ENCODE data around the gene DNAJC18.
A peak's percentile ranks its signal among the peaks of the same experiment; 100 is the strongest.
"Not testable (repeated sequence)": the region's sequence is repeated elsewhere in the genome, so short reads cannot be mapped to it uniquely, and the experiment has no call there.

DNAJC18 gene

DNA sequence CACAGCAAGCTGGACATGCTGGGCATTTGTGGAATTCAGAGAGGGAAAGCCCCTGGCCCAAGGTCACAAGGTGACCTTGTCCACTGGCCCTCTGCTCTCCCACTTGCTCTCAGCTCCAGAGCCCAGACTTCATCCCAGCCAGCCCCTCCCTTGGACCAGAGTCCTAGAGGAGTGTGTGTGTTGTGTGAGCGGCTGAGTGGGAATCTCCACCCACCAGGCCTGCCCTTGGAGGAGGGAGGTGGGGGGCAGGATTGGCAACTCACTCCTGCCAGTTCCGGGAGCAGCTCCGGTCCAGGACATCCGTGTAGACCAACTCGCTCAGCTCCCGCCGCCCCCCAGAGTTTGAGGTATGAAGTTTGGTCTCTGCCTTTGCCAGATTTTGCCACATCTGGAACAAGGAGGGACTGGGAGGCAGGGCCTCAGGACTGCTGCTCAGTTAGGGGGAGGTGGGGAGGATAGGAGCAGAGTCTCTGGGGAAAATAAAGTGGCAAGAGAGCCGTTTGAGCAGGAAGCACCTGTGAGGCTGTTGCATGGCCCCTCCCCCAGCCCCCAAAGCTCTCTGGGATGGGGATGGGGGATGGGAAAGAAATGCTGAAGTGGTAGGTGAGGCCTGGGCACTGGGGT is 51.0 kb downstream of the DNAJC18 start:
- no peak for DNase-seq (ENCODE audit: low read depth)

DNA sequence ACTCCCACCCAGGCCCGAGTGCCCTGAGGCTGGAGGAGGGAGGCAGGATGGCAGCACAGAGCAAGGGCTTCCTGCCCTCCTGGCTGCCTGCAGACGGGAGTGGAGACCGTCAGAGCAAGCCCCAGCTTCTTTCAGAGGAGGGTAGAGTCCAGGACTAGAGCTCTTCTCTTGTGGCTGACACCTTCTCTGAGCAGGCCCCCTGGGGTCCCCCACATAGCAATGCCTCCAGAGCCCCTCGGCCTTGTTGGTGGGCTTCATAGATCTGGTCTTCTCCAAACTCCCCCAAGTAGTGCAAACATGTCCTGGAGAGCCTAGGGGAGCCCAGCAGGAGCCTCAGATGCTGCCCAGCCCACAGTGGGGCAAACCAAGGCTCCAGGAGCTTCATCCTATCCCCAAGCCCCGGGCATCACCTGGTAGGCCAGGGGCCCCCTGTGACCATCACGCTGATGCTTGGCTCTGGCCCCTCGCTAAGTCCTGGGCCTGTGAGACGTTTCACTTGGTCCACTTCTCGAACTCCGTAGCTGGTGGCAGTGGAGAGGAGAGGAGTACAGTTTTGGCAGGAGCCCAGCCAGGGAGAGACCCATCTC is 51.6 kb downstream of the DNAJC18 start:
- no peak for DNase-seq (ENCODE audit: low read depth)

DNA sequence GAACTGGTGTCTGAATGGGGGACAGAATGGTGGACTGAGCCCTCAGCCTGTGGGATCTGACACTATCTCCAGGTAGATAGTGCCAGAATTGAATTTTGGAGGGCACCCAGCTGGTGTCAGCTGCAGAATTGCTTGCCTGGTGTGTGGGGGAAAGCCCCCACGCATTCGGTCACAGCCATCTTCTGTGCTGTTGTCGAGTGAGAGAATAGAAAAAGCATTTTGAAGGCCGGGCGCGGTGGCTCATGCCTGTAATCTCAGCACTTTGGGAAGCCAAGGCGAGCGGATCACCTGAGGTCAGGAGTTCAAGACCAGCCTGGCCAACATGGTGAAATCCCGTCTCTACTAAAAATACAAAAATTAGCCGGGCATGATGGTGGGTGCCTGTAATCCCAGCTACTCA is 52.4 kb downstream of the DNAJC18 start:
- DNase-seq (ENCODE audit: low read depth) = not testable (repeated sequence)

DNA sequence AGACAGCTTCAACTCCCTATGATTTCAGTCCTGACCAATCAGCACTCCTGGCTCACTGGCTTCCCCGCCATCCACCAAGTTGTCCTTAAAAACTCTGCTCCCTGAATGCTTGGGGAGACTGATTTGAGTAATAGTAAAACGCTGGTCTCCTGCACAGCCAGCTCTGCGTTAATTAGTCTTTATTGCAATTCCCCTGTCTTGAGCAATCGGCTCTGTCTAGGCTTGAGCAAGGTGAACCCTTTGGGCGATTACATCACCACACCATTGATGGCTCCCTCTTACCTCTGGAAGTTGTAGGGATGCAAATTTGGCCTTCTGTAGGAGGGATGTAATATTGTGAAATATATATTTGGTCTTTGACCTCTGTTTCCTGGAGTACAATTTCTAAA is 53.3 kb downstream of the DNAJC18 start:
- no peak for DNase-seq (ENCODE audit: low read depth)

DNA sequence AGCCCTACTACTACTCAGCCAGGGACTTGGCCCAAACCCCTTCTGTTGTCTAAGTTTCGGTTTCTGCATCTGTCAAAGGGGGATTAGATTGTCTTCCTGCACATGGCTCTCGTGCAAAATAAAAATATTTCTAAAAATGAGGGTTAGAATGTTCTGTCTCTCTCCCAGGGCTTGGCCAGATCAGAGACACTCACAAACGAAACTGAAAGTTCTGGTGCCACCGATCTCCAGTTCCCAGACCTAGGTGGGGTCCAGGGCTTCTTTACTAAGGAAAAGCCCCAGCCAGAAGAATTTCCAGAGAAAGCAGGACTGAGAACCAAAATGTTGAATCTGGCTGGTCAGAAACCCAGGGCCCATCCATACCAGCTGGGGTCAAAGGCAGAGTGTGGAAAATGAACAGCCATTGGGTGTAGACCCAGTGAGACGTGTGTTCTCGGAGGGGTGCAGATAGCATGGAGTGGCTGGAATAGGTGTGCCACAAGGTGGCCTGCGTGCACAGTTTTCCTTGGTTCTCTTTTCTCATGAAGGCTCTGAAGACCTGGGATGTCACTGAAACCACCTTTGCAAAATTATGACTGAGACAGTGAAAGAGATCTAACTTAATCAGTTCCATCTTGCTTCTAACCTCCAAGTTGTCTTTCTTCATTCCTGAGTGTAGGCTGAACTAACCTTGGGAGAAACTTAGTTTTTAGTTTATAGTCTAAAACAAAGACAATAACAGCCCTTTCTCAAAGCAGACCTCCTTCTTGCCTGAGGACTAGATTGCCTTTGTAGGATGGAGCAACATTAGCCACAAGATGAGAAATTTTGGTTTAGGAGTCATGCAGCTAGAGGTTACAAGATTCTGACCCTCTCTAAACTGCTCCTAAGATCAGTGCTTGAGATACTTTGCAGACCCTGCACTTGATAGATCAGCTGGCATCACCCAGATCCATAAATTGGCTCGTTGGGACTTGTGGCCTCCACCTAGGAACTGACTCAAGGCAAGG is 54.0 kb downstream of the DNAJC18 start:
- no peak for DNase-seq (ENCODE audit: low read depth)

DNA sequence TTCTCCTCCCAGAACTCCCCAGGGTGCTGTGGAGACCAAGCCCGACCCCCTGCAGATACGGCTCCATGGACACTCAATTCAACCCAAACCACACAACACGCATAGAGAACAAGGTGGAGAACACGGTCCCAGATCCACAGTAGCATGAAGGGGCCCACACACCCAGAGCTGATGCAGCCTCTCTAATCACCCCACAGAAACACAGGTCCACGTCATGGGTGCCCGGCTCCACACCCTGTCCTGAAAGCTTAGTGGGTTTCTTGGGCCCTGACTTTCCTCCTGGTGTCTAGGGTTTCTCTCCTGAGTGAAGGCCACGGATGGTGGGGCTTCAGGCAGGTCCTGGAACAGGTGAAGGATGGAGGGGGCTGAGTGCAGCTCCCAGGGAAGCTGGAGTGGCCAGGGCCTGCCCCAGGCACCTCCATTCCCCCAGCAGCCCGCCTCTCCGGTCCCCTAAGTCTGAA is 54.7 kb downstream of the DNAJC18 start:
- no peak for DNase-seq (ENCODE audit: low read depth)

DNA sequence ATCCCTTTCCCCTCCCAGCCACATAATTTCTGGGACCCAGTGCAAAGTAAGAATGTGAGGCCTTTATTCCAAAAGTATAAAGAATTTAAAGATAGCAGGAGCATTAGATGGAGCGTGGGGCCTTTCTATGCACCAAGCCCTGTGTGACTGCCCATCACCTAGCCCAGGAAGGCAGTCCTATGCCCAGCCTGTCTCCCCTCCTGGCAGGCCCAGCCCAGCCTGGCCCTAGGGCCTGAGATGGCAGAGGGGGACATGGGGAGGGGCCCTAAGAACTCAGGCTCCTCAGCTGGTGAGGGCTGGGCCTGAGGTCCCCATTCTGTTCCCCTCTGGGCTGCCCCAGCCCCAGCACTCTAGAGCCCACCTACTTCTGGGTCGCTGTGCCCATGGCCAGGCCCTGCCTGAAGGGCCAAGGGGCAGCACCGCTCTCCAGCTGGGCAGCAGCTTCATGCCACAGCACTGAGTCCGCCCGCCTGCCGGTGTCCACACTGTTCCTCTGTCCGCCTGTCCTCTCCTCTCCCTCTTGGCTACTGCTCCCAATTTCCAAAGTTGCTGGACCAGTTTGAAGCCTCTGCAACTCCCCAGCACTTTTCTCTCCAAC is 55.2 kb downstream of the DNAJC18 start:
- DNase-seq (ENCODE audit: low read depth) = no peak

DNA sequence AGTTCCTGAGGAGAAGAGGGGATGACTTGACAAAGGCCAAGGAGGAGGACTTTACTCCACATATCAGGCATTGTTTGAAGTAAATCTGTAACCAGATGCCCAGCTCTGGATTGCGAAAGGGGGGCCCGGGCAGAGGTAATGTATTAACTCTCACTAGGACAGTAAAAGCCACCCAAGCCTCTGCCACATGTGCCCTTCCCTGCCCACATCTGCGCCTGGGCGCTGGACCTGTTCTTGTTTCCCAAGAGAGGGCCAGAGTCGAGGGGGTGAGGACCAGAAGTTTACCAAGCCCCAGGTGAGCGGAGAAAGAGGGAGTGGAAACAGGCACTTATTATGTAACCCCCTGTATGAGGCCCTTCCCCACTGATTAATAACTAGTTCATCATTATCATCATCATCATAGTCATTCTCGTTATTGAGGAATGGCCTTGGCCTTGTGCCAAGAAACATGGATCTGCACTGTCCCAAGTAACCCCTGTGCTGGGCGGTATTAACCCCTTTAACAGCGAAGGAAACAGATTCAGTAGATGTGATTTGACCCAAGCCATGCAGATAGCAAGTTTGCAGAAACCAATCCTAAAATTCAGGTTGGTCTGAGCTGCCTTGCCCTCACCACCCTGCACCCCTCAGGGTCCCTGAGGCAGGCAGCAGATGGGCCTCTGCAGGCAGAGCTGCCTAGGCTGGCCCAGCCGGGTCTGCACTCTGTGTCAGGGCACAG is 55.9 kb downstream of the DNAJC18 start, which contains the start of gene SLC23A1:
Gene SLC23A1, minus strand, starts transcription at position 23 of the 718 bp plus-strand sequence. CDS start 44 bp downstream, outside the sequence.
- DNase-seq (ENCODE audit: low read depth) = peak; percentile 39

DNA sequence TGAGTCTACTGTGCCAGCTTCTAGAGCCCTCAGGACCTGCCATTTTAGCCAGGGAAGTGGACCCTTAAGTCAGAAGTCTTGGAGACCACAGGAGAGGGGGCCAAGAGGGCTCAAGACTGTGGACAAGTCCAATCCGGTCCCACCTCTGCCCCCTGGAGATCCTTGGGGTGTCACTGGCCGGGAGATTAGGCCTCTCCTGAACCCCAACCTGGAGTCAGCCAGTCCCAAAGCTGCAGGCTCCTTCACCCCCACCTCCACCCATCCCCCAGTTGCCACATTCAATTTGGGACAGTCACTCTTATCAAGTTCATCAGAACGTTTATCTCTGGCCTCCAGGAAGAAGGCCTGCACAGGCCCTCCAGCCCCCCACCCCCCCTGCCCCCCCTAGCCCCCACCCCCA is 56.5 kb downstream of the DNAJC18 start:
- DNase-seq (ENCODE audit: low read depth) = no peak

DNA sequence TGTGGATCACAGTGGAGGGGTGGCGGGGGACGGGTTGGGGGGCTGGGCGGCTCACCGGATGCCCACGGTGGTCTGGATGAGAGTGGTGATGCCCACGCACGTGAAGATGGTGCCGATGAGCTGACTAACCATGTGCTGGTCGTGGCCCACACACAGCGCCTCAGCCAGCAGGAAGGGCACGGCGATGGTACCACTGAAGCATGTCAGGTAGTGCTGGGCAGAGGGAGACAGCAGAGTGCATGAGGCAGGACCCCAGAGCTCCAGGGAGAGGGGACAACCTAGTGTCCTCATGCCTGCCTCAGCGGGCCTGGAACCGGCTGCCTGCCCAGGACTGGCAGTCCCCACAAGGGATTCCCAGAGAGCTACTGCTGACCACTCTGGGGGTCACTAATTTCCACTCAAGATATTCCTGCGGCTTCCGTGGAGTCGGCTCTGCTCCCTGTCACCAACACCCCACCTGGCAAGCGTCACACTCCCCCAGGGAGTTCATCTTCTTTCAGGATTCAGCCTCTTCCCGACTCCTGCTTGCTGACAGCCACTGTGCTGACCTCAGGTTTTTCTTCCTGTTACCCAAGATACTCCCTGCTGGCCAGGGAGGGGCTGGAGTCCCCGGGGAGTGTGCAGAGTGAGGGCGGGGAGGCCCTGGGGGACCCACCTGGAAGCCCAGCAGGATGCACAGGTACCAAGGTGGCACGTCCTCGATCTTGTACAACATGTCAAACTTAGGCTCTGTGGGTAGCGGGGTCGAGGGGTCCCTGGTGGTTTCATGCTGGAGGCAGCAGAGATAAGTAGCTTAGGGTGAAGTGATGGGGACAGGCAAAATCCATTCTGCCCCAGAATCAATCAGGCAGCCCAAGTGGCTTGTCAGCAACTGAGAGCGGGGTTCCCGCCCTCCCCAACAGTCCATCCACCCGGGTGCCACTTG is 57.2 kb downstream of the DNAJC18 start:
- DNase-seq (ENCODE audit: low read depth) = no peak

DNA sequence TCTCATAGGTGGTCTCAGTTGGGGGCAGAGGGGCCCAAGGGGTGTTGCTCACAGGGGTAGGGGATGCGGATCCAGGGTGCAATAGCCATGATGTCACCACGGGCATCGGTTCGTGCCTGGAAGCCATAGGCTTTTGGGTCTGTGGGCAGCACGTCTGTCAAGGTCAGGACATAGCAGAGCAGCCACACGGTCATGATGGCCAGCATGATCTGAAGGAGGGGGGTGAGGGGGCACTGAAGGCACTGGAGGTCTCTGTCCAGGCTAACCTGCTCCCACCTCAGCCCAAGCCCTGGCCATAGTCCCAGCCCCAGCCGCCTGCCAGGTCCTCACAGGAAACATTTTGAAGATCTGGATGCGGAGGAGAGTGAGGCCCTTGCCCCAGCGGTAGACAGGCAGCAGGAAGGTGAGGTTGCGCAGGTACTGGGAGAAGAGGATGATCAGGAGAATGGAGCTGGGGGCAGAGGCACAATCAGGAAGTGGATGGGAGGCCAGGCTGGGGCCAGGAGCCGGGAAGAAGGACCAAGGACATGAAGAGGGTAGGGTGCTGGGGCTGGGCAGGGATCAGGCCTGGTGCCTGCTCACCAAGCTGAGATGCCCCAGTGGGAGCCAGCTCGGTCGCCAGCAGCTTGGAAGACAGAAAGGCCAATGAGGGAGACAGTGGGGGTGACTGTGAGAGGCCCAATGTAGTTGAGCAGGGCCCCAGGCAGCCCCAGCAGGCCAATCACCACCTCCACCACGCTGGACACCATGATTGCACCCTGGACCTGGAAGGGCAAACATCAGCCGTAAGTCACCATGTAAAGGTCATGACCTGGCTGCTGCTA is 59.5 kb downstream of the DNAJC18 start:
- DNase-seq (ENCODE audit: low read depth) = no peak

DNA sequence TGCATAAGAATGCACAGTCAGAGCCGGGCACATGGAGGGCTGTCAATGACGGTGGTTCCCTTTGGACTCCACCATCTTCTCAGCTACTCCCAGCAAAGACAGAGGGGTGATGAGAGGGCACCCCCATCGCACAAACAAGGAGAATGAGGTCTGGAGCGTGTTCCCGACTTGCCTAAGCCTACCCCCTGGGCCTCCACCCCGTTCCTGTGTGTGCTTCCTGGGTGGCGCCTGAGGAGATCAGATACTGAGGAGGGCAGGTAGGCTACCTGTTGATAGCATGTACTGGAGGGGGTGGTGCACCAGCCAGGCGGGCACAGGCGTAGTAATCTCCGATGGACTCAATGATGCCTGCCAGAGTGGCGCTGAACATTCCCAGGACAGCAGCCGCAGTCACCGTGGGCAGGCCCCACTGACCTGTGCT is 60.4 kb downstream of the DNAJC18 start:
- DNase-seq (ENCODE audit: low read depth) = no peak

DNA sequence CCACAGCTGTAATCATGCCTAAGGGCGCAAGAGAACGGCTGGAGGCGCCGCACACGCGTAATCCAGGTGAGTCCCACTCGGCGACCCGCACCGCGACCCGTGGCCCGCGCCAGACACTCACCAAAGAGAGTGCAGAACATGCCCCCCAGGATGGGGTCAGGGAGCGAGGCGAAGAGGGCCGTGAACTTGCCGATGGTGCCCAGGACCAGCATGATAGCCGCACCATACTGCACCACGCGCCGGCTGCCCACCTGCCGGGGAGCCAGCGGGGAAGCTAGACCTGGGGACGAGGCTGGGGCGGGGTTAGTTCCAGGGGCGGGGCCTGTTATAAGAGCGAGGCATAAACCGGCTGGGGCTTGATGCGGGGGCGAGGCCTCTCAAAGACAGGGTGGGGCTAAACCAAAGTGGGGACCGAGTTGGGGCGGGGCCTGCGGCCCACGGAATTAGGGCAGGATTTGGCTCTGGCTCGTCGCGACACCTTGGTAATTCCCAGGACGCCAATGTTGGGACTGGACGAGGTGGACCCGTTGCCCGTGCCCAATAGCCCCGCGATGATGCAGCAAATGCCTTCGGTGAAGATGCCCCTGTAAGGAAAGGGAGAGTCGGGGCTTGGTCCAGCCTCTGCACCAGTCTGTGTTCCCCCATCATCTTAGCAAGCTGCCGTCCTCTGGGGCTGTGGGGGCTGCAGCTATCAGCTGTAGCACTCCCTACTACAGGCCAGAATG is 61.1 kb downstream of the DNAJC18 start:
- DNase-seq (ENCODE audit: low read depth) = no peak

DNA sequence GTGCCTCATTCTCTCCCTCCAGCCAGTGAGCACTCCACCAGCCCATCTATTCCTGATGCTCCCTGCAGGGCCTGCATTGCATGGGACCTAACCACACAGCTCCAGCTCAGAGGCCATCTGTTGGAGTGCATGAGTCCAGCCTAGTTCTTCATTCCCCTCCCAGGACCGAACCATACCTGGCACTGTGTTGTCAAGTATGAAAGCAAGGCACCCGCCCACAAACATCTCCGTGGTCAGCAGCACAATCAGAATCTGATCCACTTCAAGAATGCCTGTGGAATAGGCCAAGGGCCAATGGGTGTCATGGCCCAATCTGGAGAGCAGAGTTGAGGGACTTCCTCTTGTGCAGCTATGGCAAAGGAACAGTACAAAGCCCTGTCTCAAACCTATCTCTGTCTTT is 62.1 kb downstream of the DNAJC18 start:
- DNase-seq (ENCODE audit: low read depth) = no peak

DNA sequence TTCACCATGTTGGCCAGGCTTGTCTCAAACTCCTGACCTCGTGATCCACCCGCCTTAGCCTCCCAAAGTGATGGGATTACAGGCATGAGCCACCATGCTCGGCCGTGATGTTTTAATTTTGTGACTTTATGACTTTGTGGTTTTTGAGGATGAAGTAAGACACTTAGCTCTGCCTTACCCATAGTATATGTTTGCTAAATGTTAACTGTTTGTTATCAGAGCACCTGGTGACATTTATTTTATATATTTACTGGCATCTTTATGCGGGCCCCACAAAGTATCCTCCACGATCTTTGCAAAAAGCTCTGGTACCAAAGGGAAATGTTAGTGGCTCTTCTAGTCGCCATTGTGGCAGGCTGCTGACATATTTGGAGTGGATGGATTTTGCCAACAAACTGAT is 63.0 kb downstream of the DNAJC18 start:
- DNase-seq (ENCODE audit: low read depth) = no peak

DNA sequence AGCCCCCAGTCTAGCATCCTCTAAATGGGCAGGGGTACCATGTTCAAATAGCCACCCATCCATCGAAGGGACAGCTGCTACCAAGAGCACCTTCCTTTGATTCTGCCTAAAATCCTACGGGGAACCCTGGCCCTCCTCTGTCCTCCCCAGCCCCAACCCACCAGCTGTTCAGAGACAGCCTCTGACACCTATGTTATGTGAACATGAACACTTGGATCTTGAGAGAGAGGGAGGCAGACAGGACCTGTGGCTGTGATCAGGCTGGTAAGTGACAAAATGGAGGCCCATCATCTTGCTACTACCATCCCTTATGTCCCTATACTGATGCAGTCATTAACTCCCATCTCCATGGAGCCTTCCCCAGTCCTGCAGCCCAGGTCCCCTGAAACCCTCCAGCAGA is 64.4 kb downstream of the DNAJC18 start:
- no peak for DNase-seq (ENCODE audit: low read depth)

DNA sequence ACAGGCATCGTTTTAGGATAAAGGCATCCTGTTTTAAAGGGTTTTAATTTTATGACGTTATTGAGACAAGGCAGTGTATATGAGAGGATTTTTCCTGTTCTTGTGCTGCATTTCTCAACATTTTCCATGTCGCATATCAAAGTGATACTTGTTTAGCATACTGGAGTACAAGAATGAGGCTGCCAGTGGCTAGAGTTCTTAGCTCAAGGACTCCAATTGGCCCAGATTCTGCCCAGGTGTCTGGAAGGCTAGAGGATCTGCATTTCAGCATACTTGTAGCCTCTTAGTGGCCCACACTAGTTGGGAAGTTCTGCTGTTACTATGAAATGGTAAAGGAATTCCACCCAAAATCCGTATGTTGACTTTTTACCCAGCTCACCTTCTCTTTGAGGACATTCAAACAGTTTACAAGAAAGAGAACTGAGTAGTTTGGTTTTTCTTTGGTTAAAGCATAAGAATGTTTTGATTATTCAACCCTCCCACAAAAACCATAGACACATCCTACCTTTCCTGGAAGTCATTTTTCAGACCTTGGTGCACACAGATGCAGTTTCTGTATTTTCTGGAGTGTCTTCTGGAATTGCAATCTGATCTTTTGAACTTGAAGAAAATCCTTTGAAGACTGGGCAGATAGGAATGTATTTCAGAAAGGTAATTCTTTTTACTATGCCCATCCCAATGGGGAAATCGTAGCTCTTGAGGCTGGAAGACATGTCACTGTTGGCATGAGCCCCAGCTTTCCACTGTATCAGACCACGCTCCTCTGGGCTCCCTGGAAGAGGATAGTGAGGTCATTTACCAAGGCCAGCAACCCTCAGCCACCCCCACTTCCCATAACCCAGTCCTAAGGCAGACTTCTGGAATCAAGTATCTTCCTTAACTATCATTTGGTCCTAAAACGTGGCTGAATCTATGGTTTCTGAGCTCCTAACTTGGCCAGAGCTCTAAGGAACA is 67.6 kb downstream of the DNAJC18 start:
- DNase-seq (ENCODE audit: low read depth) = peak; percentile 53

DNA sequence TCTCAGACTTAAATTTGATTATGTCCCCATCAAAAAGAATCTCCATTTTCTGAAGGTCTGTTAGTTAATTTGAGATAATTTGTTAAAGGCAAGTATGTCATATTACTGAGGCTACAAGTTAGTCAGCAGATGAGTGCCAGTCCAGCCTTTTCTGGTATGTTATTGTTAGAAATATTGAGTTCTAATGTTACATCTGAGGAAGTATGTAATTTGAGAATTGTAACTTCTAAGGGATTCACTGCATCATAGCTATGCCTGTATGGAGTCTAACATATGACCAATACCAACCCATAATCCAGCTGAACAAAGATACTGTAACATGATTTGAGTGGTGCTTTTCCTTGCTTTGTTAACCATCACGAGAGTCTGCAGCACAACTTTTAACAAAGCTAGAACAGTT is 70.1 kb downstream of the DNAJC18 start:
- no peak for DNase-seq (ENCODE audit: low read depth)
